HTR-8/SVneo (cell line): Measurements from ENCODE around the gene KANK2.
A peak's percentile ranks its signal among the peaks of the same experiment; 100 is the strongest.
"Not testable (repeated sequence)": the region's sequence is repeated elsewhere in the genome, so short reads cannot be mapped to it uniquely, and the experiment has no call there.

ENCODE experiments used
- DNase-seq: peaks from one replicate; pipeline ENCODE4 v3.0.0; 2011; ENCODE audit warnings: low spot score, mixed read lengths; ENCODE audit not compliant: insufficient read length
- FAIRE-seq: peaks from 2 replicates; lab custom pipeline; 2011; peaks lifted over from hg19 to GRCh38; lab: Jason Lieb, UNC

The KANK2 gene

DNA sequence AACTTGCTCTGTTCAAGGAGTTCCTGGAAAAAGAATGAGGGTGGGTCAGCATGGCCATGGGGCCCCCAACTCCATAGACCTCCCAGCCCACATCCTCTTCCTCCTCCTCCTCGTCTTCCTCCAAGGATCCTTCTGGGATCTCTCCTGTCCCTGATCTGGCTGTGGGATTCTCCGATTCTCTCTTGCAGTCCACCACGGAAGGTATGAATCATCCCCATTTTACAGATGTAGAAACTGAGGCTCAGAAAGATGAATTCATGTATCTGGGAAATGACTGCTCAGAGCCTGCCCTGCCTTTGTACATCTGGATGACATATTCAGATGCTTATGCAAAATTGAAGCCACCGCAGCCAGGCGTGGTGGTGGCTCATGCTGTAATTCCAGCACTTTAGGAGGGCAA is 2.2 kb upstream of the KANK2 start:
- no peak for DNase-seq
- FAIRE-seq, result no peak

DNA sequence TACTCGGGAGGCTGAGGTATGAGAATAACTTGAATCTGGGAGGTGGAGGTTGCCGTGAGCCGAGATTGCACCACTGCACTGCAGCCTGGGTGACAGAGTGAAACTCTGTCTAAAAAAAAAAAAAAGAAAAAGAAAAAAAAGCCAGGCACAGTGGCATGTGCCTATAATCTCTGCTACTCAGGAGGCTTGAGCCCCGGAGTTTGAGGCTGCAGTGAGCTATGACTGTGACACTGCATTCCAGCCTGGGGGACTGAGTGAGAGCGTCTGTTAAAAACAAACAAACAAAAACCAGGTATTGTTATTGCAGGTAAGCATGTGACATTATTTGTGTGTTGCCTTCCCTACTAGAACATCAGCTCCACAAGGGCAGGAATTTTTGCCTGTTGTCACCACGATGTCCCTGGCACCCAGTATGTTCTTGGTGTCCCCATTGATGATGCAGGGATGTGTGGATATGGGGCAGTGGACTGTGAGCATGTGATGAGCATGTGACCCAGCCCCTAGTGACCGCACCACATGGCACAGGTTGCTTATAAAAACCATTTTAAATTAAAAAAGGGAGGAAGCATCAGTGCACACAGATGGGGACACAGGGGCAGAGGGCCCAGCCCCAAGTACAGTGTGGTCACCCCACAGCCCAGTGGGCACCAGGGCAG is 1.6 kb upstream of the KANK2 start:
- DNase-seq, result no peak
- no peak for FAIRE-seq

DNA sequence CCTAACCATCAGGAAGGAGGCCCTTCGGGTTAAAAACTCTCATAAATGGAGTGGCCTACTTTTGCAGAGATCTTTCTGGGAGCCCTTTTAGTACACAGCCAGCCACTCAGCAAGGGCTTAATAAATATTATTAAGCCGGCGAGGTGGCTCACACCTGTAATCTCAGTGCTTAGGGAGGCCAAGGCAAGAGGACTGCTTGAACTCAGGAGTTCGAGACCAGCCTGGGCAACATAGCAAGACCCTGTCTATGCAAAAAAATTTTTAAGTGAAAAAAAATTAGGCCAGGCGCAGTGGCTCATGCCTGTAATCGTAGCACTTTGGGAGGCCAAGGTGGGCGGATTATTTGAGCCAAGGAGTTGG is 810 bp upstream of the KANK2 start:
- DNase-seq (no peak), FAIRE-seq (no peak)

DNA sequence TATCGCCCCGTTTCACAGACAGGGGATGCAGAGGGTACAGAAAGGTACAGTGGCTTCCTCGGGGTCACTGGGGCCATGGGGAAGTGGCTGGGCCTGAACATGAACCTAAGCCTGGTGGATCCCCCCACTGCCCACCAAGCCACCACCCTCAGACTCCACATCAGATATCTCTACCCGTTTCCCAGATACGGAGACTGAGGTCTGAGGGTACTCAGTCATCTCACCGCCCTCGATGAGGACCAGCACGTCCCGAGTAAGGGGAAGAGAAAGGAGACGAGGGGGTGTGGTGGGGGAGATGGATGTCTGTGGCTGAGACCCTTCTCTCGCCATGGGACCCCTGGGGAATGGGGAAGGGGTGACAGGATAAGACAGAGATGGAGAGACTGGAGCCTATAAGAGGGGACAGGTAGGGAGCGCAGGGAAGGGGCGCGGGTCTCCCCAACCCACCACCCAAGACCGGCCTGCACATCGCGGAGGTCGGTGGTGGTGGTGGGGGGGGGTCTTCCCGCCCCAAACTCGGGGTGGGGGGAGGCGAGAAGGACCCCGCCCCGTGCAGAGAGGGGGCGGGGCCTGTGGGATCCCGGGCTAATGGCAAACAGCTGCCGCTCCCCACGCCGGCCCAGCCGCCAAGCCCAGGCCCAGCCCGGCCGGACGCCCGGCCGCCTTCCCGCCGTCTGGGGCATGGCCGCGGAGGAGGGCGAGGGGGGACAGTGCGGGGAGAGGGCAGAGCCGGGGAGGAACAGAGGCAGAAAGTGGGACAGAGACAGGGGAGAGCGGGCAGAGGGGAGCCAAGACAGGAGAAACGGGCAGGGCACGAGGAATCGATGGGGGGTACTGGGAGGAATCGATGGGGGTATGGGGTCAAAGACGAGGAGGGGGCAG is 698 bp downstream of the KANK2 start:
- DNase-seq (peak; percentile 44), FAIRE-seq (peak; percentile 69)

DNA sequence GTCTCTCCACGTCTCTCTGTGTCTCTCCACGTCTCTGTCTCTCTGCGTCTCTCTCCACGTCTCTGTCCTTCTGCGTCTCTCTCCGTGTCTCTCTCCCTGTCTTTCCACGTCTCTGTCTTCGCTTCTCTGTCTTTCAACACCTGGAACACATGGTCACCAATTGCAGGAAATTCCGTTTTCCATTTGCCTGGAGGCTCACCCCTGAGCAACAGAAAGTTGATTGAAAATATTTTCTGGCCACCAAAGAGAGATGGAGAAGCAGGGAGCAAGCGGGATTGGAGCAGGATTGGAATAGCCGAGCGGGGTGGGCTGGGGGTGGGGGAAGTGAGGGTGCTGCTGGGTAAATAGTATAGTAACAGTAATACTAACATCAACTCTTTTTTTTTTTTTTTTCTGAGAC is 1.7 kb downstream of the KANK2 start:
- DNase-seq (no peak), FAIRE-seq (no peak)

DNA sequence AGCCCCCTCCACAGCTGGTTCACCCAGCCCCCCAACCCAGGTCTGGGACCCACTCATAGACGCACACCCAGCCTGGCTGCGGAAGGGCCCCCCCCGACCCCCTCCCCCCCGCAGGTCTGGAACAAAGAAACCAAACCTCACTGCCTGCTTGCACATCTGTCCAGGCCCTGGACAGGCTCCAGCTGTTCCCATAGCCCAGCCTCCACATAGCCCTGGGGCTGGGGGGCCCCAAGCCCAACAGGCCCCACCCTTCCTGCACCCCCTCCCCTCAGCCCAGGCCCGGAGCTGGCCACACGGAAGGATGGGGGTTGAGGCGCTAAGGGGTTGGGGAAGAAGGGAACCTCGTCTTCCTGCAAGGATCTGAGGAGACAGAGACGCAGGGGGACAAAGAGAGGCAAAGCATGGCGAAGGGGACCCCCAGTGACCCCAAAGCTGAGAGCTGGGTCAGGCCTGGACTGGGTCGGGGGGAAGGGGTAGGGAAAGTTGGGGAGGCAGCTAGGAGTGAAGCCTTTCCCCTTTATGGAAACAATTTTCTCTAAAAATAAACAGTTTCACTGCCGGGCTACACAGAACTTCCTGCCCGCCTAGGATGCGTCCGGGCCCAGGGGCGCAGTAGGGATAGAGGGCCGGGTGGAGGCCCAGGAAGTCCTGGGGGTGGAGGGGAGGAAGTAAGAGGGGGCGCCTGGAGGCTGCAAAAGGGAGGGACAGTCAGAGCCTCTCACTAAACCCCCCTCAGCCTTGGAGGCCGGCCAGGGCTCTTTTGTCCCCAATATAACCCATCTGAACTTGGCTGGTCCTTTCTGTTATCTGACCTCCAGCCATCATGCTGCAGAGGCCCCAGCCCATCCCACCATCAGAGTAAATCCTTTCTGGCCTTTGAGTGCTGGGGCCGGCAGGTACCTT is 2.4 kb downstream of the KANK2 start:
- FAIRE-seq, result no peak

DNA sequence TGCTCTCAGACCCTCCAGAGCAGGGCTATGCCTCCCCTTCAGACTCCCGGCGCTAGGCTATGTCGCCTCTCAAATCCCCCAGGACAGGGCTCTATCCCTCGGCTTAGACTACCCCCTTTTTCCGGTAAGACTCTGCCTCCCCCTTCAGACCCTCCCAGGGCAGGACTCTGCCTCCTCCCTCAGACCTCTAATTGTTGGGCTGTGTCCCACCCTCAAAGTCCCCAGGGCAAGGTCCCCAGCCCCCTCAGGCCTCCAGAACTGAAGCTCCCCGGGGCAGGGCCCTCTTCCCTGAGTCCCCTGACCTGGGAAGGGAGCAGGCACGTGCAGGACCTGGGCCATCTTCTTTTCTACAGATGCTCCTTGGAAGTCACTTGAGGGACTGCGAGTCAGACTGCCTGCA is 3.2 kb downstream of the KANK2 start:
- FAIRE-seq, result no peak
- DNase-seq, result no peak

More for the DNA sequence above, 2.4 kb downstream of the KANK2 start:
- no peak for DNase-seq

DNA sequence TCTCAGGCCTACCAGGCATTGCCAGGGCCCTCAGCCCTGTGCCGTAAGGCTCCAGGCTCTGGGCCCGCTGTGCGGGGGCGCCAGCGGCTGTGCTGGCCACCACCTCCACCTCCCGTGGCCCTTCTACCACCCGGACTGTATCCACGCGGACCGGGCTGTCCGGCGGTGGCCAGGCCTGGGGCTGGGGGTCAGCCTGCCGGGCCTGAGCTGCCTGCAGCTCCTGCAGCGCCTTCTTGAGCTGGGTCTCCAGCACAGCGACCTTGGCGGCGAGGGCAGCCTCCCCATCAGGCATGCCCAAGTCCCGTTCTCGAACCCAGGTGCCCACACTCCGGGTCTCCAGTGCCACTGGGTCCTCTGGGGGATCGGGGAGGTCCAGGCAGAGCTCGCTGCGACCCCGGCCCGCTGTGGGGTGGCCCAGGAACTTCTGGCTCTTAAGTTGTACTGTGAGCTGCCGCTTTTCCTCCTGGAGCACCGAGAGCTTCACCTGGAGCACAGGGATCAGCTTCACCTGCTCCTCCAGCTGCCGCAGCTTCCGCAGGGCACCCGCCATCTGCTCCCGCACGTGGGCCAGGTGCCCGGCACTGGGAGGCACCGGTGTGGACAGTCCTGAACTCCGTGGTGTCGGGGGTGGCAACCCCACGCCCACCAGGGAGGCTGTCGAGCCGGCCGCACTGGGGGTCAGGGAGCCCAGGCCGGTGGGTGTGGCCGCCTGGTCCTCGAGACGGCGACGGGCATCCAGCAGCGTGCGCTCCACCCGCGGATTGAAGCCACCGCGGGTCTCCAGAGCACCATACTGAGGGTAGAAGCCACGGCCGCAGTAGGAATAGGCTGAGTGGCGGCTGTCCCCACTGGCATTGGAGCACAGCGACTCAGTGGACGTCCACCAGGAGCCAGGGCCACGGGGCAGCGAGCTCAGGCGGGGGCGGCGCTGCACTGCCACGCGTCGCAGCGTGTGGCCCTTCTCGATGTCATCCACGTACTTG is 4.1 kb downstream of the KANK2 start:
- DNase-seq (no peak), FAIRE-seq (no peak)

DNA sequence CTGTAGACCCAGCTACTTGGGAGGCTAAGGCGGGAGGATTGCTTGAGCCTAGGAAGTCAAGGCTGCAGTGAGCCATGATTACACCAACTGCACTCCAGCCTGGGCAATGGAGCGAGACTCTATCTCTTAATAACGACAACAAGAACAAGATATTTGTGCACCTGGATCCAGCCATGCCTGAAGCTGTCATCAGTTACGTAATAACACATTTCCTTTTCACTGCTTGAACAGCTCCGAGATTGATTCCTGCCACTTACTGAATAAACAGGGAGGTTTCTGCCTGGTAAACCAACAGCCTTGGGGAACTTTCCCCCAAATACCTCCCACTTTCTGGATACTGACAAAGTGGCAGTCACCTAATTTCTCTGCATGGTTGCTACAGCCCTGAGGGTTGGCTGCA is 5.4 kb downstream of the KANK2 start:
- no peak for FAIRE-seq
- no peak for DNase-seq

DNA sequence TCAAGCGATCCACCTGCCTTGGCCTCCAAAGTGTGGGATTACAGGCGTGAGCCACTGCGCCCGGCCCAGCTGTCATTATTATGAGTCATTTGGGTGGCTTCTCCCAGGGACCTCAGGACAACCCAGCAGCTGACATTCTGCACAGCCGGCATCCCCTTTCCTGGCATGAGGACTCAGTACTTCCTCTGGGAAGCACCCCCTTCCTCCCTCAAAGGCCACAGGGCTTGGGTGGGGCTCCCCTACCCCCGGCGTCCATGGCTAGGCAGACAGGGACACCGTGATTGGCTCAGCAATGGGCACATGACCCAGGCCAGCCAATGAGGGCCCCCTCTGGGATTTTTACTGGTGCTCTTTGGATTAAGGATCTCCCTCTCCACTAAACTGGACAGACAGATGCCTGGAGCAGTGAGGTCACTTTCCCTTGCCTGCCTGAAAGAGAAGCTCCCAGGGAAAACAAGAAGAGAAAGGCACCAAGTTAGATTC is 6.0 kb downstream of the KANK2 start:
- DNase-seq, result peak; percentile 73
- peak; percentile 36 for FAIRE-seq

DNA sequence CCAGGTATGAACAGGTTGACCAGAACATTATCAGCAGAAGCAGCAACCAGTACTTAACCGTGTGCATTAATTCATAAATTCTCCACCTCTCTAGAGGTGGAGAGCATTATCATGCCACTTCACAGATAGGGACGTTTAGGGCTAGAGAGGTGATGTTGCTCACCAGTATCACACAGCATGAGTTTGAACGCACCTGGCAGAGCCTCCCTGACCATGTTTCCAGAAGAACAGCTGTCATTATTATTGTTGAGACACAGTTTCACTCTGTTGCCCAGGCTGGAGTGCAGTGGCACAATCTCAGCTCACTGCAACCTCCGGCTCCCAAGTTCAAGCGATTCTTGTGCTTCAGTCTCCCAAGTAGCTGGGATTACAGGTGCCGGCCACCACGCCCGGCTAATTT is 6.8 kb downstream of the KANK2 start:
- FAIRE-seq, result no peak
- DNase-seq, result no peak

DNA sequence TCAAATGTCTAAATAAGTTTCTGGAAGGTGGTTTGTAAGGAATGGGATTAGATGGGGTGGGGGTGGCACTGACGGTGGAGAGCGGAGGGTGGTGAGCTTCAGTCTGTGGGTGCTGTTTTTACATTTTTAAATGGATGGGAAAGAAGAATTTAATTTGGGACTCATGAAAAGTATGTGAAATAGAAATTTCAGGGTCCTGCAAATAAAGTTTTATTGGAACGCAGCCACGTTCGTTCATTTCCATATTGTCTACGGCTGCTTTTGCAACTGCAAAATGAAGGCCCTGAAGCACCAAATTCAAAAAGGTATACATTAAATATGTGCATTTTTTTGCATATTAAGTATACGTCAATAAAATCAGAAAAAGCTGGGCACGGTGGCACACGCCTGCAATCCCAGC is 9.9 kb downstream of the KANK2 start:
- DNase-seq, result no peak
- no peak for FAIRE-seq

DNA sequence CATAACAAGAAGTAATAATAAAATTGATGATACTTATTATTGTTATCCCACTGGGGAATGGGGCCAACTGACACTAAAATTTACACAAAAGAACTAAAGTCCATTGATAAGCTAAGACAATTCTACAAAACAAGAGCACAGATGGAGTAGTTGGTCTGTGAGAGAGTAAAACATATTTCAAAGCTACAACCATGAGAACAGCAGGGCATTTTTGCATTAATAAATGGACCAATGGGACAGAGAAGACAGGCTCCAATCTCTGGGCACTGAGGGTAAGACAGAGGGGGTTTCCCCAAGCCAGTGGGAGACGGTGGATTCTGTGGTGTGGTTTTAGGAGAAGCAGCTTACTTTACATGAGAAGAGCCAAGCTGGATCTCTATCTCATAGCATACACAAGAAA is 14.4 kb downstream of the KANK2 start:
- FAIRE-seq, result no peak
- no peak for DNase-seq

DNA sequence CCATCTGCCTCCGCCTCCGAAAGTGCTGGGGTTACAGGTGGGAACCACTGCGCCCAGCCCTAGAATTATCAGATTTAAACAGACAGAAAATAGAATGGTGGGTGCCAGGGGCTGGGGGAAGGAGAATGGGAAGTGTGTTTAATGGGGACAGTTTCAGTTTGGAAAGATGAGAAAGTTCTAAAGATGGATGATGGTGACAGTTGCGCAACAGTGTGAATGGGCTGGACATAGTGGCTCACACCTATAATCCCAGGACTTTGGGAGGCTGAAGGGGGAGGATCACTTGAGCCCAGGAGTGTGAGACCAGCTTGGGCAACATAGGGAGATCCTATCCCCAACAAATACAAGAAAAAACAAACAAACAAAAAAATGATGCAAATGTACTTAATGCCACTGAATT is 15.9 kb downstream of the KANK2 start:
- FAIRE-seq (no peak), DNase-seq (no peak)

DNA sequence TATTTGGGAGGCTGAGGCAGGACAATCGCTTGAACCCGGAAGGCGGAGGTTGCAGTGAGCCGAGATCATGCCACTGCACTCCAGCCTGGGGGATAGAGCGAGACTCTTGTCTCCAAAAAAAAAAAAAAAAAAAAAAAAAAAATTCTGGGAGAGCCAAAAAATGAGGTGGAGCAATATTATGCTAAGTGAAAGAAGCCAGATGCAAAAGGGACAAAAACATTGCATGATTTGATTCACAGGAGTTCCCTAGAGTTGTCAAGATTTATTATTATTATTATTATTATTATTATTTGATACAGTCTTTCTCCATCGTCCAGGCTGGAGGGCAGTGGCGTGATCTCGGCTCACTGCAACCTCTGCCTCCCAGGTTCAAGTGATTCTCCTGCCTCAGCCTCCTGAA is 16.4 kb downstream of the KANK2 start:
- DNase-seq, FAIRE-seq: not testable (repeated sequence)

DNA sequence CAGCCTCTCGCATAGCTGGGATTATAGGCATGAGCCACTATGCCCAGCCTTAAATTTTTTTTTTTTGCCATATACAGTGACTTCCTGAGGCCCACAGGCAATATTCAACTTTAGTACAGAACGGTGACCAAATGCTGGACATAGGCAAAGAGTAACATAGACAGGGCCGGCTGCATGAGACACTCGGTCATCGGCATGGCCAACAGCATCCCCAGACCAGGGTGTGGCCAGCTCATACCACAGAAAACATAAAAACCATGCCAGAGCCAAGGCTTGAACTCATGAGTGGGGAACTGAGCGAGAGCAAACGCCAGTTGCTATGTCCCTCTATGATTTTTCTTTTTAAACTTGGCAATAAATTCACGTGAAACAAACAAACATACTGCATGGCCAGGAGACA is 17.0 kb downstream of the KANK2 start:
- FAIRE-seq (no peak), DNase-seq (no peak)

DNA sequence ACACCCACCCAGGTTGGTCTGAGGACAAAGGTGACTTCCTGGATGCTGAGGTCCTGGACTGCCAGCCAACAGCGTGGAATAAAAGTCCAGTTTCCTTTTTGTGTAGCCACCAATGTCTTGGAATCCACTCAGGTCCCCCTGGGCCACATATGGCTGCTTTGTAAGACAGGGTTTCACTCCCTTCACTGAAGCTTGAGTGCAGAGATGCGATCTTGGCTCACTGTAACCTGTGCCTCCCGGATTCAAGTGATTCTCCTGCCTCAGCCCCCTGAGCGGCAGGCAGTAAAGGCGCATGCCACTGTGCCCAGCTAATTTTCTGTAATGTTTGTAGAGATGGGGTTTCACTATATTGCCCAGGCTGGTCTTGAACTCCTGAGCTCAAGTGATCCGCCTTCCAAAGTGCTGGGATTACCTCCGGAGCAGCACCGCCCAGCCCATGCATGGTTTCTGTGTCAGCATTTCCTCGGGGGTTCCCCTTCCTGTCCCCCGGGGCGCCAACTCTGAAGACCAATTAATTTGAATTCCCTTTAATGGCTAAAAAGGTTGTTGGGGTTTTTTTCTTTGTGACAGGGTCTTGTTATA is 17.5 kb downstream of the KANK2 start:
- no peak for FAIRE-seq

DNA sequence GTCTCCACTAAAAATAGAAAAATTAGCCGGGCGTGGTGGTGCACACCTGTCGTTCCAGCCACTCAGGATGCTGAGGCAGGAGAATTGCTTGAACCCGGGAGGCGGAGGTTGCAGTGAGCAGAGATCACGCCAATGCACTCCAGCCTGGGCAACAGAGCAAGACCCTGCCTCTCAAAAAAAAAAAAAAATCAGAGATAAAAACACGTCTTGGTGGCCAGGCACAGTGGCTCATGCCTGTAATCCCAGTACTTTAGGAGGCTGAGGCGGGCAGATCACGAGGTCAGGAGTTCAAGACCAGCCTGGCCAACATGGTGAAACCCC is 18.2 kb downstream of the KANK2 start:
- not testable (repeated sequence) for DNase-seq, FAIRE-seq

More for the DNA sequence above, 17.5 kb downstream of the KANK2 start:
- DNase-seq, result no peak

DNA sequence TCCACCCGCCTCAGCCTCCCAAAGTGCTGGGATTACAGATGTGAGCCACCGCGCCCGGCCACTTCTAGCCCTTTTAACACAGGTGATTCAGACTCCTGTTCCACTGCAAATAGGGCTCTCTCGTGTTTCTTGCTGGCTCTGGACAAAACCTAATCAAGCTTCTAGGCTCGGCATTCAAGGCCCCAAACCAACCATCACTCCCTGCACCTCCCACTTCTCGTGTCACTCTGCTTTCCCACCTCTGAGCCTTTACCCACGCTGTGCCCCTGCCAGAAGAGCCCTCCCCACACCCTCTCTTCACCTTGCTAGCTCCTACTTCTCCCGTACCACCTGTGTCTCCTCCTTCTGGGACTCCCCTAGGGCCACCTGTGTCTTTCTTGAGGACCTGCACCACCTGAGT is 19.8 kb downstream of the KANK2 start:
- DNase-seq, result no peak
- no peak for FAIRE-seq
